ENCODE results near the gene CFAP126.
"Not testable (repeated sequence)": the region's sequence is repeated elsewhere in the genome, so short reads cannot be mapped to it uniquely, and the experiment has no call there.

CFAP126 gene

GRCh38 chr1:161367684-161368400 lies at the start of gene CFAP126:
TSS of gene CFAP126 (minus strand) at chr1:161367876. CDS start at chr1:161367868, 8 bp downstream.
- peak; percentile 65 for DNase-seq (ENCODE audit: low read depth)

- not testable (repeated sequence) for DNase-seq (ENCODE audit: low read depth)
These were observed 45.4 kb upstream of the CFAP126 start for GRCh38 chr1:161413050-161413449.

GRCh38 chr1:161410636-161410970 lies 42.9 kb upstream of the CFAP126 start:
- not testable (repeated sequence) for DNase-seq (ENCODE audit: low read depth)

- not testable (repeated sequence) for DNase-seq (ENCODE audit: low read depth)
These were observed 42.4 kb upstream of the CFAP126 start for GRCh38 chr1:161409848-161410635.

GRCh38 chr1:161408429-161409052 lies 40.9 kb upstream of the CFAP126 start:
- DNase-seq (ENCODE audit: low read depth) = no peak

GRCh38 chr1:161407451-161407985 lies 39.8 kb upstream of the CFAP126 start:
- DNase-seq (ENCODE audit: low read depth) = no peak

- not testable (repeated sequence) for DNase-seq (ENCODE audit: low read depth)
These were observed 38.9 kb upstream of the CFAP126 start for GRCh38 chr1:161406551-161406950.

GRCh38 chr1:161404051-161404597 lies 36.4 kb upstream of the CFAP126 start:
- no peak for DNase-seq (ENCODE audit: low read depth)

GRCh38 chr1:161402446-161402845 lies 34.8 kb upstream of the CFAP126 start:
- DNase-seq (ENCODE audit: low read depth) = no peak

- peak; percentile 89 for DNase-seq (ENCODE audit: low read depth)
These were observed 31.8 kb upstream of the CFAP126 start for GRCh38 chr1:161399257-161399998.

GRCh38 chr1:161398900-161399256 lies 31.2 kb upstream of the CFAP126 start:
- DNase-seq (ENCODE audit: low read depth) = no peak

GRCh38 chr1:161397038-161397437 lies 29.4 kb upstream of the CFAP126 start:
- not testable (repeated sequence) for DNase-seq (ENCODE audit: low read depth)

GRCh38 chr1:161393151-161393550 lies 25.5 kb upstream of the CFAP126 start:
- no peak for DNase-seq (ENCODE audit: low read depth)

- no peak for DNase-seq (ENCODE audit: low read depth)
These were observed 23.9 kb upstream of the CFAP126 start for GRCh38 chr1:161391611-161392010.

GRCh38 chr1:161391136-161391535 lies 23.5 kb upstream of the CFAP126 start:
- DNase-seq (ENCODE audit: low read depth) = not testable (repeated sequence)

- no peak for DNase-seq (ENCODE audit: low read depth)
These were observed 22.8 kb upstream of the CFAP126 start for GRCh38 chr1:161390559-161390858.

- DNase-seq (ENCODE audit: low read depth) = peak; percentile 98
These were observed 22.2 kb upstream of the CFAP126 start for GRCh38 chr1:161389691-161390558.

GRCh38 chr1:161389158-161389557 lies 21.5 kb upstream of the CFAP126 start:
- not testable (repeated sequence) for DNase-seq (ENCODE audit: low read depth)

GRCh38 chr1:161388639-161389038 lies 21.0 kb upstream of the CFAP126 start:
- DNase-seq (ENCODE audit: low read depth) = no peak

GRCh38 chr1:161382214-161383019 lies 14.7 kb upstream of the CFAP126 start:
- peak; percentile 54 for DNase-seq (ENCODE audit: low read depth)
